CD14-positive monocyte (primary cell): ENCODE measurements around the gene TAP1. TPM values are rescaled to one million over a fixed set of nuclear protein-coding genes. Genes with fewer than 3 reads are reported as not detected.

Experiments used
- DNase-seq, 3 donors: peaks; one replicate each; pipeline ENCODE4 v3.0.0-alpha.2; 2011 to 2022
- H2AFZ ChIP-seq: 2 replicates; pipeline ENCODE4 v1.6.0; 2012; ENCODE audit warnings: mild to moderate bottlenecking, low read depth, low read length, inconsistent platforms; ENCODE audit not compliant: insufficient read depth, poor library complexity, severe bottlenecking
- H3K27ac ChIP-seq, 2 donors: 1 replicate in 1 of 2; 2 replicates in 1 of 2; pipeline ENCODE4 v1.5.1; 2012 to 2013; ENCODE audit warnings: low read length in 2 of 2, control low read depth in 1 of 2, inconsistent platforms in 1 of 2, low read depth in 1 of 2, mild to moderate bottlenecking in 1 of 2
- H3K27me3 ChIP-seq, 2 donors: one replicate each; pipeline versions ENCODE4 v1.6.0 to v1.6.1; 2011 to 2013; ENCODE audit warnings: low read length in 2 of 2; ENCODE audit not compliant: control insufficient read depth in 2 of 2, insufficient read depth in 2 of 2
- H3K36me3 ChIP-seq, 2 donors: replicated peaks in 1 of 2; 1 replicate in 1 of 2; 2 replicates in 1 of 2; pipeline versions ENCODE4 v1.5.1 to v1.6.1; 2012 to 2013; ENCODE audit warnings: low read length in 2 of 2, control low read depth in 1 of 2, inconsistent platforms in 1 of 2, mild to moderate bottlenecking in 1 of 2; ENCODE audit not compliant: insufficient read depth in 2 of 2, control insufficient read depth in 1 of 2
- H3K4me1 ChIP-seq, 2 donors: 1 replicate in 1 of 2; 2 replicates in 1 of 2; pipeline versions ENCODE4 v1.5.1 to v1.6.1; 2012 to 2013; ENCODE audit warnings: low read length in 2 of 2, control low read depth in 1 of 2, inconsistent platforms in 1 of 2, mild to moderate bottlenecking in 1 of 2, moderate library complexity in 1 of 2; ENCODE audit not compliant: insufficient read depth in 2 of 2, control insufficient read depth in 1 of 2
- H3K4me2 ChIP-seq: replicated peaks from 2 replicates; pipeline ENCODE3; 2012; ENCODE audit warnings: low read length, moderate library complexity, mild to moderate bottlenecking; ENCODE audit not compliant: poor library complexity, severe bottlenecking; ENCODE audit errors: extremely low read depth
- H3K4me3 ChIP-seq, 3 experiments: fragments of 200-600 bp in 1 of 3; sonication (generic) in 1 of 3; replicated peaks in 1 of 3; 1 replicate in 2 of 3; 2 replicates in 1 of 3; pipeline ENCODE4 v1.5.1; 2011 to 2013; ENCODE audit warnings: low read length in 3 of 3, mild to moderate bottlenecking in 3 of 3, control low read depth in 2 of 3, low read depth in 2 of 3, inconsistent platforms in 1 of 3, moderate library complexity in 1 of 3
- H3K79me2 ChIP-seq: 2 replicates; pipeline ENCODE4 v1.6.0; 2012; ENCODE audit warnings: mild to moderate bottlenecking, control low read depth, inconsistent platforms, low read length, moderate library complexity; ENCODE audit not compliant: insufficient read depth
- H3K9ac ChIP-seq: 2 replicates; pipeline ENCODE4 v1.6.0; 2017; ENCODE audit warnings: low read length, mild to moderate bottlenecking; ENCODE audit not compliant: insufficient read depth, poor library complexity, severe bottlenecking
- H3K9me3 ChIP-seq, 2 donors: replicated peaks in 1 of 2; 1 replicate in 1 of 2; 2 replicates in 1 of 2; pipeline versions ENCODE4 v1.5.1 to v1.6.1; 2012 to 2013; ENCODE audit warnings: low read length in 2 of 2, control low read depth in 1 of 2; ENCODE audit not compliant: control insufficient read depth in 1 of 2, insufficient read depth in 1 of 2
- H4K20me1 ChIP-seq: 2 replicates; pipeline ENCODE4 v1.6.0; 2012; ENCODE audit warnings: mild to moderate bottlenecking, low read length, control low read depth, moderate library complexity; ENCODE audit not compliant: insufficient read depth
- H3K27ac Mint-ChIP-seq, 7 donors: one replicate each; pipeline ENCODE4 v1.8.0; 2020; ENCODE audit warnings: mild to moderate bottlenecking in 7 of 7, mixed read lengths in 7 of 7, moderate library complexity in 6 of 7, inconsistent platforms in 2 of 7
- H3K27me3 Mint-ChIP-seq, 3 donors: one replicate each; pipeline ENCODE4 v1.8.0; 2021 to 2022; ENCODE audit warnings: low read depth in 3 of 3, mild to moderate bottlenecking in 3 of 3, mixed read lengths in 3 of 3, moderate library complexity in 3 of 3, inconsistent platforms in 1 of 3
- H3K36me3 Mint-ChIP-seq, 2 donors: one replicate each; pipeline ENCODE4 v1.8.0; 2020; ENCODE audit warnings: mixed read lengths in 2 of 2, inconsistent platforms in 1 of 2, mild to moderate bottlenecking in 1 of 2
- H3K4me1 Mint-ChIP-seq: one replicate; pipeline ENCODE4 v1.8.0; 2020; ENCODE audit warnings: mild to moderate bottlenecking, mixed read lengths
- H3K4me3 Mint-ChIP-seq, 2 donors: one replicate each; pipeline ENCODE4 v1.8.0; 2020; ENCODE audit warnings: mild to moderate bottlenecking in 2 of 2, mixed read lengths in 2 of 2, moderate library complexity in 1 of 2
- H3K9me3 Mint-ChIP-seq, 7 donors: one replicate each; pipeline ENCODE4 v1.8.0; 2020 to 2022; ENCODE audit warnings: mixed read lengths in 7 of 7, mild to moderate bottlenecking in 6 of 7, moderate library complexity in 6 of 7, inconsistent platforms in 2 of 7
- WGBS: methylation state at CpG from one replicate; pipeline ENCODE4 v1.1.5; 2013; ENCODE audit warnings: missing lambda C conversion rate; ENCODE audit not compliant: insufficient coverage; 5-methylcytosine and 5-hydroxymethylcytosine counted together
- intact Hi-C, 2 donors: fragments of 100-400 bp; cut with micrococcal nuclease; formaldehyde crosslinking; loops; one replicate each; pipeline versions ENCODE4 v1.15.0 to v1.15.1; 2023
- polyA plus RNA-seq, 3 donors: library from polyadenylated mRNA; depleted of rRNA in 1 of 3; unstranded in 2 of 3; stranded (reverse) in 1 of 3; fragments of 300-500 nt in 2 of 3; fragments of >200 nt in 1 of 3; fragmentation: Illumina TruSeq in 2 of 3; gene quantifications; 1 replicate in 2 of 3; 2 replicates in 1 of 3; pipeline ENCODE4 v1.2.3, GENCODE V29; 2012 to 2021
- TF ChIP-seq, protein P1 (sequence below): fragments of 200-600 bp; IDR thresholded peaks from one replicate; pipeline ENCODE4 v1.8.0; 2022; ENCODE audit warnings: antibody characterized with exemption, mild to moderate bottlenecking

The TAP1 gene
- polyA plus RNA-seq, 3 donors: 119 to 221 (median 204) TPM

DNA sequence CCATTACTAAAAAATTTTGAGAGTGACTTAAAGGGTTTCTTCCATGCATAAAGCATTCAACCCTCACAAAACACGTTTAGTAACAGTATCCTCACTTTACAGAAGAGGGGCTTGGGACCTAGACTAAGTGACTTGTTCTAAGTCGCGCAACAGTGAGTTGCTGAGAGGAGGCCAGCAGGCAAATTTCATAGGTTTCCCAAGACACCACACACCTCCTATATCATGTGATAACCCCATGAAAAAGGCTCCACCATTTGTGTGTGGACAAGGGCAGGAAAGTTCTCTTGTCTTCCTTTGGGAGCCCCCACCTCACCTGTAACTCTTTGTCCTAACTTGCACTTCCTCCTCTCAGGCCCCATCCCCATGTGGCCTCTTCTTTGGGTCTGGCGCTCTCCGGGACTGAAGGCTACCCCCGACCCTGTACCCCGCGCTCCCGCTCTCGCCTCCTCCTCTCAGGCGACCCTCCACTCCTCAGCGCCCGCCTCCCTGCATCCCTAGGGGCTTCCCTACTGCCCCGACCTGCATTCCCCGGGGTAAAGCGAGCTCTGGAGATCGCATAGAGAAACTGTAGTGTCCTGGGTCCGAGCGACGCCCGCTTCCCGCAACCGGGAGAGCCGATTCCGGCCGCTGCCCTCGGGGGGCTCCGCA lies 10.0 kb downstream of the TAP1 start:
- Mint-ChIP-seq H3K27me3 (peaks cover 0 to 6% (median 0%) of the 10 kb centered on the region in 3 donors), H3K27ac (peak overlapping the region; percentile 99 to 100 (median 100)), H3K4me1 (peaks cover 73% of the 10 kb centered on the region), H3K4me3 (peak overlapping the region; percentile 98 to 99), H3K9me3 (peaks cover 0 to 6% (median 0%) of the 10 kb centered on the region in 7 donors), H3K36me3 (peaks cover 59 to 68% of the 10 kb centered on the region in 2 donors)
- H3K4me2 ChIP-seq: peak overlapping the region; percentile 97
- H3K27me3 ChIP-seq: no peaks in the 10 kb centered on the region
- H3K4me1 ChIP-seq: peaks cover 54 to 78% of the 10 kb centered on the region in 2 donors
- peak overlapping the region; percentile 95 for H3K9ac ChIP-seq
- TF ChIP-seq, protein P1, sequence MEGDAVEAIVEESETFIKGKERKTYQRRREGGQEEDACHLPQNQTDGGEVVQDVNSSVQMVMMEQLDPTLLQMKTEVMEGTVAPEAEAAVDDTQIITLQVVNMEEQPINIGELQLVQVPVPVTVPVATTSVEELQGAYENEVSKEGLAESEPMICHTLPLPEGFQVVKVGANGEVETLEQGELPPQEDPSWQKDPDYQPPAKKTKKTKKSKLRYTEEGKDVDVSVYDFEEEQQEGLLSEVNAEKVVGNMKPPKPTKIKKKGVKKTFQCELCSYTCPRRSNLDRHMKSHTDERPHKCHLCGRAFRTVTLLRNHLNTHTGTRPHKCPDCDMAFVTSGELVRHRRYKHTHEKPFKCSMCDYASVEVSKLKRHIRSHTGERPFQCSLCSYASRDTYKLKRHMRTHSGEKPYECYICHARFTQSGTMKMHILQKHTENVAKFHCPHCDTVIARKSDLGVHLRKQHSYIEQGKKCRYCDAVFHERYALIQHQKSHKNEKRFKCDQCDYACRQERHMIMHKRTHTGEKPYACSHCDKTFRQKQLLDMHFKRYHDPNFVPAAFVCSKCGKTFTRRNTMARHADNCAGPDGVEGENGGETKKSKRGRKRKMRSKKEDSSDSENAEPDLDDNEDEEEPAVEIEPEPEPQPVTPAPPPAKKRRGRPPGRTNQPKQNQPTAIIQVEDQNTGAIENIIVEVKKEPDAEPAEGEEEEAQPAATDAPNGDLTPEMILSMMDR: no peak
- WGBS: 0% methylated on average over 23 of the region's 28 CpGs
- peak overlapping the region; percentile 87 for H2AFZ ChIP-seq
- DNase-seq: peak in 1 of 3 donors; percentile 24
- H3K27ac ChIP-seq: peak overlapping the region; percentile 89 to 94
- H4K20me1 ChIP-seq: peaks cover 32% of the 10 kb centered on the region
- intact Hi-C loops: loop anchor here in 1 of 2 donors (5.0 kb wide), 1 partner anchor 129 kb away; no protein-coding TSS in a partner anchor
- no peaks in the 10 kb centered on the region for H3K9me3 ChIP-seq
- peaks cover 44 to 57% of the 10 kb centered on the region in 2 donors for H3K36me3 ChIP-seq
- peaks cover 72% of the 10 kb centered on the region for H3K79me2 ChIP-seq
- H3K4me3 ChIP-seq: peak overlapping the region; percentile 65 to 87 (median 83)

DNA sequence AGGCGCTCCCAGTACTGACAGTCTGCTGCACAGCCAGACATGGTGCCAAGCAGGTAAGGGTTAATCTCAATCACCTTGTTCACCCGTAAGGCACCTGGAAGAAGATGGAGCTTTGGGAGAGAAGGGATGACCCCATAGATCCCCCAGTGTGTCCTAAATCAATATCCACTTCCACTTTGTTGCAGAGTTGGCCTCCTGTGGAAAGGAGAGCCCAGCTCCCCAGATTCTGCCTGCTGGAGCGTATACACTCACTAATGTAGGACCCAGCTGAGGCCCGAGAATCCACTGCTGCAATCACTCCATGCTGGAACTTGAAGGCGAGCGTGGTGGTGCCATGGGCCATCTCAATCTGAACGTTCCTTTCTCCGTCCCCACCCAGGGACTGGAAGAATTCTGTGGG lies 10.8 kb downstream of the TAP1 start:
- intact Hi-C loops: loop anchor here in 1 of 2 donors (5.0 kb wide), 1 partner anchor 130 kb away; no protein-coding TSS in a partner anchor
- H3K27ac ChIP-seq: peak overlapping the region in 1 of 2 donors; percentile 94
- H4K20me1 ChIP-seq: peaks cover 29% of the 10 kb centered on the region
- no peak for DNase-seq
- peak overlapping the region in 1 of 3 experiments; percentile 87 for H3K4me3 ChIP-seq
- H3K79me2 ChIP-seq: peaks cover 70% of the 10 kb centered on the region
- Mint-ChIP-seq H3K27me3 (peaks cover 0 to 6% (median 0%) of the 10 kb centered on the region in 3 donors), H3K36me3 (peaks cover 52 to 60% of the 10 kb centered on the region in 2 donors), H3K4me3 (peak overlapping the region; percentile 98 to 99), H3K9me3 (peaks cover 0 to 3% (median 0%) of the 10 kb centered on the region in 7 donors), H3K4me1 (peaks cover 68% of the 10 kb centered on the region), H3K27ac (peak overlapping the region; percentile 74 to 100 (median 99))
- H2AFZ ChIP-seq: no peak overlapping the region
- WGBS: 72% methylated on average over 6 of the region's 8 CpGs
- H3K9me3 ChIP-seq: no peaks in the 10 kb centered on the region
- peaks cover 56 to 76% of the 10 kb centered on the region in 2 donors for H3K4me1 ChIP-seq
- H3K9ac ChIP-seq: no peak overlapping the region
- no peaks in the 10 kb centered on the region for H3K27me3 ChIP-seq
- TF ChIP-seq, protein P1: no peak
- peaks cover 36 to 50% of the 10 kb centered on the region in 2 donors for H3K36me3 ChIP-seq
- H3K4me2 ChIP-seq: peak overlapping the region; percentile 97
